GM18507 (cell line): ENCODE measurements around the gene CPXM1.
A peak's percentile ranks its signal among the peaks of the same experiment; 100 is the strongest.
"Not testable (repeated sequence)": the region's sequence is repeated elsewhere in the genome, so short reads cannot be mapped to it uniquely, and the experiment has no call there.

Experiments used
- DNase-seq: peaks from one replicate; pipeline ENCODE4 v3.0.0; 2011; ENCODE audit warnings: low read depth; ENCODE audit not compliant: insufficient read length; ENCODE audit errors: extremely low spot score
- FAIRE-seq: peaks from 2 replicates; lab custom pipeline; 2011; peaks lifted over from hg19 to GRCh38; lab: Jason Lieb, UNC

The CPXM1 gene

DNA sequence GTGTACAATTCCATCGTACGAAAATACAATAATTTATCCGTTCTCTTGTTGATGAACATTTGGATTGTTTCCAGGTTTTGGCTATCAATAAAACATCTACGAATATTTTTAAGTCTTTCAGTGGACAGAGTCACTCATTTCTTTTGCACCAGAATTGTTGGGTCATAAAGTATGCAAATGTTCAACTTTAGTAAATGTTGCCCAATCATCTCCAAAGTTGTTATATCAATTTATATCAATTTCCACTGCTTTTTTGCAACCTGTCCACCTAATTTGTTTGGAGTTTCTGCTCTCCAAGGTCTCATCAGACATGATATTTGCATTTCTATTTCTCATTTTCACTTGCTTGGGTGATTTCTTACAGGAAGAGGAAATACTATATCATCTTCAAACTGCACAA lies 26.2 kb upstream of the CPXM1 start:
- DNase-seq (no peak), FAIRE-seq (no peak)

DNA sequence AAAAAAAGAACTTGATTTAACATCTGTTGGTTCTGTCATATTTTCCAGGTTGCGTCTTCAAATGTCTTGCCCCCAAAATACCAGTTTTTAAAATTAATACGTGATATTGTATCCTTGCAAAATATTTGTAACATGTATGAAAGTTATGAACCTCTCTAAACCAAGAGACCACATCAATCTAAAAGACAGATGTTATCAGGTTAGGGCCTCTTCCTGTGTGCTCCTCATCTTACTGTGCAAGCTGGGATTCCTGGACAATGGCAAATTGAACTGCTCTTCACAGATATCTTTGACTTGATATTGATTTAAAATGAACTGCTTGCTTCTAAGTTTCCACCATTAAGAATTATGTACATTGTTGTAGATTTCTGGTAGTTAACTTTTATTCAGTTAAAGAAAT lies 25.3 kb upstream of the CPXM1 start:
- DNase-seq = no peak
- FAIRE-seq = no peak

DNA sequence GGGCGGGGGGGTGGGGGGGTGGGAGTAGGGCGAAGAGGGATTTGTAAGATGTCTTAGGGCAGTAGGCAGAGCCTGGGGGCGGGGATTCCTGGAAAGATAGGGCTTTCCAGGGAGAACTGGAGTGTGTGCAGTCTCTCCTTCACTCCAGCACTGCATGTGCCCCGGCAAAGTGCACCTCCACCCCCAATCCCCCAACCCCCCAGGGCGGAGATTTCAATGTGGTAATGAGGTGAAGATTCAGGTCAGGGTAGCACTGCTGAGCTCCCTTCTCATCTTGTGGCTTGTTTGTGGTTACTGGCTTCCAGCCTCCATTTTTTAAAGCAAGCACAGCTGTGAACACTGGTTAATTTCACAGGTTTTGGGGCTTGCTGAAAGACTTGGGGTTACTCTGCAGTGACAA lies 21.6 kb upstream of the CPXM1 start:
- no peak for DNase-seq
- peak; percentile 44 for FAIRE-seq

DNA sequence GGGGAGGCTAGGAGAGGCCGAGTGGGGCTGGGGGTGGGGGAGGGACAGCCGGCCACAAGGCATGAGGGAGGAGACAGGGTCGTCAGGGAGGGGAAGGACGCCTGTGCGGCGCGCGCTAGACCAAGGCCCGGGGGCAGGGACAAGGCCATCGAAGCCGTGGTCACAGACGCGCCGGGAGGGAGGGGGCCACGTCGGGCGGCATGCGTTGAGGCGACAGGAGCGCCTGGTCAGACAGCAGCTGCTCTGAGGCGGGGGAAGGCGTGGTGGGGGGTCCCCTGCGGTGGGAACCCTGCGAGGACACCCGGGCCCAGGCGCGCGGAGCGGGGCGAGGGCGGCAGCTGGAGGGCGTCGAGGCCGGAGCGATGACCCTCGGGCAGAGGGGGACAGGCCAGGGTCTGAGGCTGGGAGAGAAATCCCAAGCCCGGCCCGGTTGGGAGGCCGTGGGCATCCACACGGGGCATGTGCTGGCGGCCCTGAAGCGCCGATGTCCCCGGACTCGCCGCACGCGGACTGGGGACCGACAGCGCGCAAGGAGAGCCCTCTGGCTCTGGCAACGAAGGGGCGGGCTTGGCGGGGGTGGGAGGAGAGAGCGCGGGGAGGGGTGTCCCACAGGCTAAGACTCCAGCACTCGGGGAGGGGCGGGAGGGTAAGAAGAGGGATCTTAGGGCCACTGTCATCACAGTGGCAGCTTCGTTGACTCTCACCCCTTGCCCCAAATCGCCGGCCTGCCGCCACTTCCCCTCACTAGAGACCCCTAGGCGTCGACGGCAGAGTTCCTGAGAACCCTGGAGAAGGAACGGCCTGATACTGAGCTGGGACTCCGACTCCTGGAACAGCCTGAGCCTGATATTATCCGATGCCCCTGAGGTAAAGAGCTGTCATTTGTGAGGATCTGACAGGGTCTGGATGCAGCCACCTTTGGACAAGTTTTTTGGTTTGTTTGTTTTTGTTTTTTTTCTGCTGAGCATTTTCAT lies 20.8 kb upstream of the CPXM1 start:
- FAIRE-seq (no peak), DNase-seq (no peak)

DNA sequence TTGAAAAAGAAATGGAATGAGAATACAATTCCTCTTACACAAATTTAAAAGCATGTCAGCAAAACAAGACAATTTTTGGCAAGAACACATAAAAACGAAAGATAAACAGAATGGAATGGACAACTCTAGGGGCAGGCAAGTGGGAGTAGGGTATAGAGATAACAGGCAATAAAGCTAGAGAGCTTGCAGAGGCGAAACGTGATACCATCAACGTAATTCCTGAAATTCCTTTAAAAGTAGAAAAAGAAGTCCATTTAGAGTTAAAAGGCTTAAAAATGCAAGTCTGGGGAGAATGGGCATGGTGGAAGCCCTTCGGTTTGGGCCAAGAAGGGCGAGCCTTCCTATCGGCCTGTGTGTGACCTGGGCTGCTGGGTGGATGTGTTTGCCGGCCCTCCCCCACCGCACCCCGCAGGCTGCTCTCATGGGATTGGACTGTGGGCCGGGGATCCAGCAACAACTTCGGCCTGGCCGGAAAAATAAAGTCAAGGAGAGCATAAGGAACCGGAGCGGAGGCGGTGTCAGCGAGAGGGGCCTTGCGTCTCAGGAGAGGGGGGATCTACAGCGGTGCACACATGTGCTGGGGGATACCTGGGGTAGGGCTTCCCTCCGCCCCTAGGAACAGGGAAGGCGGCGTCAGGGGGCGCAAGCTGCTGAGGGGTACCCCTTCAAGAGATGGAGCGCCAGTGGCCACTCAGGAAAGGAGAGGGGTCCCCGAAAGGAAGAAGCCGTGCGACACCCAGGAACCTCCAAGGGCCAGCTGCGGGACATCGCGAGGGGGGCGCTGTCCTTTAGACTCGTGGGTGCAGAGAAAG lies 19.9 kb upstream of the CPXM1 start:
- no peak for DNase-seq

DNA sequence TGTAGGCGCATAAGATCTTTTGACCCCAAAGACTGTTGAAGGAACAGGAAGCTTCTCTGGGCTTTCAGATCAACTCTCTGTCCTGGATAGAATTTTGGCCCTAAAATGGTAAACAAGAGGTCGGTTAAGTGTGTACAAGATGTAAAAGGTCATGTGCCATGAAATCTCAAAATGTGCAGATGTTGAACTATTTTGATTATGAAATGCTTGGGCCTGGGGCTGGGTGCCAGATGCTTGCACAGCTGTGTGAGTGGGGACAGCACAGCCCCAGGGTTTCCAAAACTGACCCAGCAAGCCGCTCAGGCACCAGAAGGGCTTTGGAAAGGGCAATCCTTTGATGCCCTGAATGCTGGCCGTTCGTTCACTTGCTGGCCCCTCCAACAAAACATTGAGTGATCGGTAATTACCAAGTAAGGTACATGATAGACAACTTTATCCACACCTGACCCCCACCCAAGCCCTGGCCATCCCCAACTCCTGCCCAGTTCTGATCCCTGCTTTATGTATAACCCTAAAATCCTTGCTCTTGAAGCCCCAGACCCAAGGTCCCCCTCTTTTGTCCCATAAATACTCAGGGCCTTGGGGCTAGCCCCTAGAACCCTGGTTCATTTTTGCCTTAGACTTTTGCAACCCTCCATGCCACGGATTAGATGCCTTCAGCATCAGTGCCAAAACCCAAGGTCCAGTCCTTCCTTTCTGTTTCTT lies 17.6 kb upstream of the CPXM1 start:
- FAIRE-seq = no peak
- DNase-seq = no peak

More for the DNA sequence above, 19.9 kb upstream of the CPXM1 start:
- FAIRE-seq = no peak

DNA sequence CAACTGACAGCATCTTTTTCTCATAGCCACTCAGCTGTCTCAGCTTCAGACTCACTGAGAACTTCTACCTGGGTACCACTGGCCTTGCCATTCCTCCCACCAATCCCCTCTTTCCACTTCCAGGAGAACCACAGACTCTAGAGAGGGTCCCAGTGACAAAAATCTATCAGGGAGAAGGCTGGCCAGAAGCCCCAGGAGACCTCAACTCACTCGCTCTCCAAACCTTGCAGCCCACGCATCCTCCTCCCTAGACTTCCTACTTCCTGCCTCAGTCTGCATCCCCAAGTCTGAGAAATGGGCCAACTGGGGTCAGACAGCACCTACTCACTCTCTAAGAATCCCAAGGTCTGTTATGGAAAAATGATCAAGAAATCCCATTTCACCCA lies 16.9 kb upstream of the CPXM1 start:
- DNase-seq (no peak), FAIRE-seq (no peak)

DNA sequence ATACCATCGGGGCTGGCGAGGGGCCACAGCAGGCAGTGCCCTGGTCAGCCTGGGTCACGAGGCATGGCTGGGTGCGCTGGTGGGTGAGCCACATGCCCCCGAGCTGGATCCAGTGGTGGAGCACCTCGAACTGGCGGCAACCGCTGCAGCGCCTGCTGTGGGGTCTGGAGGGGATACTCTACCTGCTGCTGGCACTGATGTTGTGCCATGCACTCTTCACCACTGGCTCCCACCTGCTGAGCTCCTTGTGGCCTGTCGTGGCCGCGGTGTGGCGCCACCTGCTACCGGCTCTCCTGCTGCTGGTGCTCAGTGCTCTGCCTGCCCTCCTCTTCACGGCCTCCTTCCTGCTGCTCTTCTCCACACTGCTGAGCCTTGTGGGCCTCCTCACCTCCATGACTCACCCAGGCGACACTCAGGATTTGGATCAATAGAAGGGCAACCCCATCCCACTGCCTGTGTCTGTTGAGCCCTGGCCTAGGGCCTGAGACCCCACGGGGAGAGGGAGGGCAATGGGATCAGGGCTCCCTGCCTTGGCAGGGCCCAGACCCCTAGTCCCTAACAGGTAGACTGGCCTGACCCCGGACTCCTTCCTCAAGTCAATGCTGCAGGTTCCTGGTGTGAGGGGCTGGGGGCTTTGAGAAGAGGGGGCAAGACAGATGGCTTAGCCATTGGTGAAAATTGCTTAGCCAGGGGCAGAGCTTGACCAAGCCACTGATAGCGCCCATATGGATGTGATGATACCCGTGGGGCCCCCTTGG lies 16.3 kb upstream of the CPXM1 start:
- FAIRE-seq (no peak), DNase-seq (no peak)

DNA sequence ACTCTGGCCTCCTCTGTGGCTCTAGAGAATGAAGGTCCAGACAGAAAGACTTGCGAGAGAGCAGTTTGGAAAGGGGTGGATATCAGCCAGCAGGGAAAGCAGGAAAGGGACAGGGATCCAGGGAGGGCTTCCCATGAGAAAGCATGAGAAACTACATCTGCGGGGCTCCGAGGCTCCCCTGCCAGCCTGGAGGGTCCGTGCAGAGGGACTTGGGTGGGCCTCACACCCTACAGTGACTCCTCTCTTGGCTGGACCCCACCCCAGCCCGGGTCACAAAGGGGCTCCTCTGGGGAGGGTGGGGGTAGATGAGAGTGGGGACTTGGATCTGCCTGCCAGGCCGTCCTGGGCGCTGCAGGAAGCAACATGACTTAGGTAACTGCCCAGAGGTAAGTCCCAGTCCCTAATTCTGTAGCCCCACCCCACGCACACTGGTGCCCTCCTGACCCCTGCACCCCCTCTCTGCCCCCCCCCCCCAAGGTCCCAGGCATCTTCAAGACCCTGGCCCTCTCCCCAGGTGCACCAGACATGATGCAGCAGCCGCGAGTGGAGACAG lies 15.7 kb upstream of the CPXM1 start, which contains the start of gene TMEM239:
Gene TMEM239 (plus strand): TSS at position 335 of the 553 bp plus-strand sequence. CDS start 191 bp downstream, at position 526.
- FAIRE-seq (no peak), DNase-seq (no peak)

DNA sequence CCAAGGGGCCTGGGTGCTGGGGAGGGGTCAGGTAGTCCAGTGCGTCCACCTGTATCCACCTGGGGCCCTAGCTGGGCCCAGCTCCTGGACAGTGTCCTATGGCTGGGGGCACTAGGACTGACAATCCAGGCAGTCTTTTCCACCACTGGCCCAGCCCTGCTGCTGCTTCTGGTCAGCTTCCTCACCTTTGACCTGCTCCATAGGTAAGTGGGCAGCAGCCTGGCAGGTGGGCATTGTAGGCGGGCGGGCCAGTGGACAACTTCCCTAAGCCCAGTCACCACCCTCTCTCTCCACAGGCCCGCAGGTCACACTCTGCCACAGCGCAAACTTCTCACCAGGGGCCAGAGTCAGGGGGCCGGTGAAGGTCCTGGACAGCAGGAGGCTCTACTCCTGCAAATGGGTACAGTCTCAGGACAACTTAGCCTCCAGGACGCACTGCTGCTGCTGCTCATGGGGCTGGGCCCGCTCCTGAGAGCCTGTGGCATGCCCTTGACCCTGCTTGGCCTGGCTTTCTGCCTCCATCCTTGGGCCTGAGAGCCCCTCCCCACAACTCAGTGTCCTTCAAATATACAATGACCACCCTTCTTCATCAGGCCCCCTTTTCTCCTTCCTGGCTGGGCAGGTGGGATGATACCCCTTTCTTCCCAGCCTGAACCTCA lies 14.9 kb upstream of the CPXM1 start:
- DNase-seq = no peak
- FAIRE-seq = no peak

DNA sequence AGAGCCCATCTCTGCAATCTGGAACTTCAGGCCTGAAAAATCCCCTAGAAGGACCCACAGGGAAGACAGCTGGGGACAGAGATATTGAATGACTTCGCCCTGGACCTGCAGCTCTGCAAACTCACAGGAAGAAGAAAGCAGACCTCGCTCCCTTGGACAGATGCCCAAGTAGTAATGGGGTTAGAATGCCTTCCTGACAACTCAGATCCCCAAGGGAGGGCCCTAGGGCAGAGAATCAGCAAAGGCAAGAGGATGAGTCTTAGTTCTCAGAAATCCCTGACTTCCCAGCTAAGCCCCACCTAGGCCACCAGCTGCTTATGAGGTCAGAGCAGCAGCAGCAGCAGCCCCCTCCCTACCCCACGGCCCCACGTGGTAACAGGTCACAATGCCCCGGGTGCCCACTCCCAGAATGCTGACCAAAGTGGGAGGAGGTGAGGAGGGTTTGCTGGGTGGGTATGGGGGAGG lies 14.2 kb upstream of the CPXM1 start, which contains the start of gene C20orf141:
Gene C20orf141 (plus strand): TSS at position 401 of the 465 bp plus-strand sequence. CDS start 198 bp downstream, outside the sequence.
- no peak for DNase-seq
- FAIRE-seq = no peak

DNA sequence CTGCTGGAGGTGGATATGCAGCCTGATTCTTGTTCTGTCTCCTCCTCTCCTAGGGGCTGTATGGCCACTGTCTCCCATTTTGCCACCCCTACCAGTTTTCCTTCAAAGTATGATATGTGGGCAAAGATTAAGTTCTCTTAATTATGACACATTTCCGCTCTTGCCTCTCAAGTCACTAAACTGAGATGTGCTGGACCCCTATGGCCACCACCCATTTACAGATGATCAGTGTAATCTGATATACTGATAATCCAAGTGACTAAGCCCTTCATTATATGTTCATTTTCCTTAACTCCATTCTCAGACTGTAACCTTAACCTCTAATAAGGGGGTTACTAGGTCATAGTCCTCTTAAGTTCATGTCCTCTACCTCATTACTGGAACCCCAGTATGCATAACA lies 13.6 kb upstream of the CPXM1 start:
- DNase-seq (no peak), FAIRE-seq (no peak)

DNA sequence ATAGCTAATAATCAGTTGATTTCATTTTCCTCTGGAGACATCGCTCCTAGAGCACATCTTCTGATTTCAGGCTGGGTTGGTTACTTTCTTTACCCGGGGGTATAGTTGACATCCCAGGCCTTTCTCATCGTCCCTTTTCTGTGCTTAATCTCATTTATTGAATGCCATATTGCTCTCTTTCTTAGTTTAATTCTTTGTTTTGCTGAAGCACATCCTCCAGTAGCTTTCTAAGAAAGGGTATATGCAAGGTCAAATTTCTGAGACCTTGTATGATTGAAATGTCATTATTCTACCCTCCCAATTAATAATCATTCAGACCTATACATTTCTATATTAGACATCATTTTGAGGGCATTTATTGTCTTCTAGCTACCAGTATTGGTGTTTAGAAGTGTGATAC lies 11.8 kb upstream of the CPXM1 start:
- DNase-seq (no peak), FAIRE-seq (no peak)

DNA sequence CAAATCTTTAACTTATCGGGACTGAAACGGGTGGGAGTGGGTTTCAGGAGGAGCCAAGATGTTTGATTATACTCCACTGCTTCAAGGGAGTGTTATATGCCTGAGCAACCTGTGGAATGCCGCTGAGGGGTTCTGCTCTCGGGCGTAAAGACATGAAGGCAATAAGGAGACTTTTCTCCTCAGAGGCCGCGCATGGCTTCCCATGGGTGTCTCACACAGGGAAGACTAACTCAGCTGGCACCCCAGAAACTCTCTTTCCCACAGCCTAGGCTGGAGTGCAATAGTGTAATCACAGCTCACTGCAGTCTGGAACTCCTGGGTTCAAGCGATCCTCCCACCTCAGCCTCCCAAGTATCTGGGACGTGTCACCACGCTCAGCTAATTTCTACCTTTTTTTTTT lies 9.3 kb upstream of the CPXM1 start:
- FAIRE-seq (no peak), DNase-seq (no peak)

DNA sequence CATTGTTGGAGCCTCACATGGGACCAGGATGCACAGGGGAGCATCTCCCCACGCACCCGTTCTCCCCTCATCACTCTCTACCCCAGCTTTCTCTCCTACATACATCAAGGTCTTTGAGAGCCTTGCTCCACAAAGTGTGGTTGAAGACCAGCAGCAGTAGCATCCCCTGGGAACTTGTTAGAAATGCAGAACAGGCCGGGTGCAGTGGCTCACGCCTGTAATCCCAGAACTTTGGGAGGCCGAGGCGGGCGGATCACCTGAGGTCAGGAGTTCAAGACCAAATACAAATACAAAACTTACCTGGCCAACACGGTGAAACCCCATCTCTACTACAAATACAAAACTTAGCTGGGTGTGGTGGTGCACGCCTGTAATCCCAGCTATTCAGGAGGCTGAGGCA lies 7.5 kb upstream of the CPXM1 start:
- not testable (repeated sequence) for DNase-seq, FAIRE-seq

DNA sequence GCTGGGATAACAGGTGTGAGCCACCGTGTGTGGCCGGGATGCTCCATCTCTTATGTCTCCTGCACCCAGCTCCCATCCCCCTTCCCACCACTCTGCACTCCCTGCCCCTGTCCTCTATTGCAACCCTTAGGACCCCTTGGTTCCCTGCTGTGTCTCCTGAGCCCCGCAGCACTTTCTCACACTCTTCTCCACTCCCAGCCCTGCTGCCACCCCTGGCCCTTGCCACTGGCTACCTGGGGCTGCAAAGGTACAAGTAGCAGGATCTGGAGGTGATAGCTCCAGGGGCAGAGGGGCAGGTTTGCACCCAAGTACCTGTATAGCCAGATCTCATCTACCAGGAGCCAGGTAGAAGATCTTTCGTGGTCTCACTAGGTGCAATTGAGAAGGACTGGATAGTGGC lies 6.6 kb upstream of the CPXM1 start:
- DNase-seq (no peak), FAIRE-seq (no peak)

DNA sequence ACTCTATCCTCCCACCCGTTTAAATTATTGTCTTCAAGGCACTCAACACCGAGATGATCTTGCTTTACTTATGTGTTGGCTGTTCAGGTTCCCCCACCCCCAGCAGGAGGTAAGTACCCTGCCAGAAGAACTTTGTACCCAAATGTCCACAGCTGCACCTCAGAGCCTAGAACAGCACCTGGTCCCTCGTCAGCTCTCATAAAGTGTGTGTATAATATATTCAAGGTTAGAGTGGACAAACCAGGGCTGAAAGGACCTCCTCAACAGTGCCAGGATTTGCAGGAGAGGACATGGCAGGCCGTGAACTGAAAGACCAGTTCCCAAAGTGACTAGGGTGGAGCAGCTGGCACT lies 5.9 kb upstream of the CPXM1 start:
- no peak for FAIRE-seq
- DNase-seq = no peak

DNA sequence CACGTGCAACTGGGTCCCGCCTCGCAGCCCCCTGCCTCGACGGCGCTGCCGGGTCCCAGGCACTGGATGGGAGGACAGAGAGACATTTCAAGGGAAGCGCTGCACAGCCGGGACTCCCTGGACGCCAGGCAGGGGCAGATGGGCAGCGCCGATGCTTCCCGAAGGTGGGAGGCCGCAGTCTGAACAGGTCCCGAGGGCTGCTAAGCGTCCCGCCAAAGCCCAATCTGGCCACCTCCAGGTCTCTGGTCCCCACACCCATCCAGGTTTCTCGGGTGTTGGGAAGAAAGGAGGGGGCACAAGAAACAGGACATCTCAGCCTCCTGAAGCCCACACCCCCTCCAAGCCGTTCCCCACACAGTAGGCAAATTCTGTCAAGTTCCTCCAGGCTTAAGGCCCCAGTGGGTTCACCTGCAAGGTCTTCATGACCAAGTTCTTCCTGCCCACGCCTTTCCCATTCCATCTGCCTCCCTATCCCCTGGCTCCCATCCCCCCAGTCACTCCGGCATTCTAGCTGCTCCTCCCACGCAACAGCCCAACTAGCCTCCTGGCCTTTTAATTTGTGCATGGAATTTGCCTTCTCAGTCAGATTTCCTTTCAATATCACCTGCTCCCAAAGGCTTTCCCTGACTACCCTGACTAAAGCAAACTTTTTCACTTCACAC lies 5.4 kb upstream of the CPXM1 start:
- FAIRE-seq (no peak), DNase-seq (no peak)
